ENCODE measurements around the gene ABCA13. TPM values are rescaled to one million over a fixed set of nuclear protein-coding genes. Genes with fewer than 3 reads are reported as not detected.
A peak's percentile ranks its signal among the peaks of the same experiment; 100 is the strongest.

The ABCA13 gene
- total RNA-seq, 1 donor from 2014 or later, result 0.35 TPM

- Histone ChIP-seq H3K4me1 (no peaks in the 10 kb centered on the region), H3K27me3 (no peaks in the 10 kb centered on the region), H3K4me3 (no peak overlapping the region), H3K27ac (no peak overlapping the region), H3K36me3 (no peaks in the 10 kb centered on the region), H3K9me3 (no peaks in the 10 kb centered on the region)
- TF ChIP-seq CTCF (IDR thresholded peaks at IDR 0.05), result no peak
- ATAC-seq (no peak), DNase-seq (no peak)
- intact Hi-C loops (cut with DNase I), result no loop called here
Observed at GRCh38 chr7:48525736-48526732, 354.8 kb downstream of the ABCA13 start.

- H3K4me1 ChIP-seq, result no peaks in the 10 kb centered on the region
- DNase-seq, result no peak
- H3K27ac ChIP-seq, result no peak overlapping the region
- H3K27me3 ChIP-seq, result no peaks in the 10 kb centered on the region
- TF ChIP-seq CTCF (IDR thresholded peaks at IDR 0.05), result no peak
- H3K36me3 ChIP-seq, result no peaks in the 10 kb centered on the region
- no peak overlapping the region for H3K4me3 ChIP-seq
- H3K9me3 ChIP-seq, result no peaks in the 10 kb centered on the region
- intact Hi-C loops (cut with DNase I), result no loop called here
- peak; percentile 38 for ATAC-seq
Observed at GRCh38 chr7:48528646-48529045, 357.4 kb downstream of the ABCA13 start.

GRCh38 chr7:48537561-48537960, 366.3 kb downstream of the ABCA13 start:
- Histone ChIP-seq H3K27ac (no peak overlapping the region), H3K27me3 (no peaks in the 10 kb centered on the region), H3K4me3 (no peak overlapping the region), H3K36me3 (no peaks in the 10 kb centered on the region), H3K4me1 (no peaks in the 10 kb centered on the region), H3K9me3 (no peaks in the 10 kb centered on the region)
- no peak for DNase-seq
- intact Hi-C loops (cut with DNase I), result no loop called here
- no peak for TF ChIP-seq CTCF (IDR thresholded peaks at IDR 0.05)
- ATAC-seq, result no peak

GRCh38 chr7:48540746-48541145, 369.5 kb downstream of the ABCA13 start:
- Histone ChIP-seq H3K9me3 (no peaks in the 10 kb centered on the region), H3K36me3 (no peaks in the 10 kb centered on the region), H3K4me1 (no peaks in the 10 kb centered on the region), H3K27ac (no peak overlapping the region), H3K4me3 (no peak overlapping the region), H3K27me3 (no peaks in the 10 kb centered on the region)
- no peak for DNase-seq
- TF ChIP-seq CTCF (IDR thresholded peaks at IDR 0.05), result no peak
- intact Hi-C loops (cut with DNase I), result no loop called here
- ATAC-seq, result no peak

- Histone ChIP-seq H3K4me3 (no peak overlapping the region), H3K27ac (no peak overlapping the region), H3K9me3 (no peaks in the 10 kb centered on the region), H3K4me1 (no peaks in the 10 kb centered on the region), H3K27me3 (no peaks in the 10 kb centered on the region), H3K36me3 (no peaks in the 10 kb centered on the region)
- no peak for ATAC-seq
- intact Hi-C loops (cut with DNase I), result no loop called here
- no peak for DNase-seq
- no peak for TF ChIP-seq CTCF (IDR thresholded peaks at IDR 0.05)
Observed at GRCh38 chr7:48548667-48549066, 377.4 kb downstream of the ABCA13 start.
